Measurements from ENCODE around the gene DCDC2C. TPM values are rescaled to one million over a fixed set of nuclear protein-coding genes. Genes with fewer than 3 reads are reported as not detected.
"Not testable (repeated sequence)": the region's sequence is repeated elsewhere in the genome, so short reads cannot be mapped to it uniquely, and the experiment has no call there.

DCDC2C gene, protein sequence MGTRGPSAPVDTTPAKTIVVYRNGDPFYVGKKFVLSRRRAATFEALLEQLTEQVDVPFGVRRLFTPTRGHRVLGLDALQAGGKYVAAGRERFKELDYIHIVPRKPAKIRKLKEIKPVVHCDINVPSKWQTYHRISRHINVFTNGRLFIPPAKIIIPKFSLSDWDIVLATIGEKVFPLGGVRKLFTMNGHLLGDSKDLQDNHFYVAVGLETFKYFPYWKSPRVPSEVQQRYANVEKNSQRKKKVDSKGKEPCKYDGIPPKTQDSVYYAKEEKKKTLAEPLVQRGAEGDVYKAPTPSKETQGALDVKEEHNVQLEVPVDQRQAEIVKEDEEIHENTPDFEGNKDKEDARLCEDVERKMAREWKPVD
- total RNA-seq: 1.2 TPM

DNA sequence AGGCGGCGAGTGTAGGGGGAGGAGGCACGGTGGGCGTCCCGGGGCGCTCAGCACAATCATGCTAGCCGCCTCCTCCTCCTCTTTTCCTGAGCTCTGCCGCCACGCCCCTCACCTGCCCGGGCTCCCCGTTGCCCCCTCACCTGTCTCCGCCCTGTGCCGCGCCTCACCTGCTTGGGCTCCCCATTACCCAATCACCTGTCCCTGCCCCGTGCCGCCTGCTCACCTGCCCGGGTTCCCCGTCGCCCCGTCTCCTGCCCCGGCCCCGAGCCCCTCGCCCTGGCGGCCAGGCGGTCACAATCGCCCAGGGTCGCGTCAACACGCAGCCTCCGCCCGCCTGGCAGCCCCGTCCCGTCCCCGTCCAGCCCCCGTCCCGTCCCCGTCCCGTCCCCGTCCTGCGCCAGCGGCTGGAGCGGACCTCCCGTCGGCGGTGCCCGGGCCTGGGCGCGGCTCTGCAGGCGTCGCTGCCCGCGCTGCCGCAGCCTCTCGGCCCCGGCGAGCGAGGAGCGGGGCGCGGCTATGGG lies at the start of gene DCDC2C:
TSS of gene DCDC2C (plus strand) at position 340 of the 521 bp plus-strand sequence. CDS start at position 517, 177 bp downstream.
- FAIRE-seq: no peak
- DNase-seq (ENCODE audit: low spot score in 2 of 2): no peak

DNA sequence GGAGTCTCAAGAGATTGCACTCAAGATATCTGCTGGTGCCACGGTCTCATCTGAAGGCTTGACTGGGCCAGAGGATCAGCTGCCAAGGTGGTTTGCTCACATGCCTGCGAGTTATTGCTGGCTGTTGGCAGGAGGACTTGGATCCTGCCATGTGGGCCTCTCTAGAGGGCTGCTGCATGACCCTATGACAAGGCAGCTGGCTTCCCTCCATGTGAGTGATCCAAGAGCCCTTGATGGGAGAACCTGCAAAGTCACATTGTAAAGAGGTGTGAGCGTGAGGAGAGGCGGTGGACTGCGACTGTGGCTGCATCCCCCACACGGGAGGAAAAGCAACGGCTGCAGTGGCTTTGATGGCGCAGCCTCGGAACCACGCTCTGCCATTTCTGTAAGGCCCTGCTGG lies 49.4 kb upstream of the DCDC2C start:
- no peak for DNase-seq (ENCODE audit: low spot score in 2 of 2)
- no peak for FAIRE-seq

DNA sequence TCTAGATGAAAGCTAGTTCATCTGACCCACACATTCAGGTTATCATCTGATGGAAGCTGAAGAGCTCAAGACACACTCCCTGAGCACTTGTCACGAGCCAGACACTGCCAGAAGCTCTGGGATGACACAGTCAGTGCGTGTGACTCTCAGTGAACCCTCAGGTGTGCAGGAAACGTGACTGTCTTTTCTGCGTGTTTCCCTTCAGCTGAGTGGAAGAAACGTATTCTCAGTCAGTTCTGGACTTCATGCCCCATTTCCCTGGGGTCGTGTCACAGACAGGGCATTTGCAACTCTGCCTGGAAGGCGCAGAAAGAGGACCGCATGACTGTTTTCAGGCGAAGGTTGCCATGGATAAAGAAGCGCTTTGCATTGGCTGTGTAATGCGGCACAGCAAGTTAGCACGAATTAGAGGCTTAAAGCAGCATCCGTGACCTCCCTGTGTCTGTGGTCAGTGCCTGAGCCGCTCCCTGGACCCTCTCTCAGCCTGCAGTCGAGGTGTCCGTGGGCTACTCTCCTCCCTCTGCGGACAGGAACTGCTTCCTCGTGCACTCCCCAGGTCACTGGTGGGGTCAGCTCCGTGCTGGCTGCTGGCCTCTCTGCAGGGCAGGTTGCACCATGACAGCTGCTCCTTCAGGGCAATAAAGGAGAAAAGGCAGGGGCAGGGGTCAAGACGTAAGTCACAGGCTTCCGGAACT lies 48.7 kb upstream of the DCDC2C start:
- FAIRE-seq (no peak), DNase-seq (ENCODE audit: low spot score in 2 of 2) (no peak)

DNA sequence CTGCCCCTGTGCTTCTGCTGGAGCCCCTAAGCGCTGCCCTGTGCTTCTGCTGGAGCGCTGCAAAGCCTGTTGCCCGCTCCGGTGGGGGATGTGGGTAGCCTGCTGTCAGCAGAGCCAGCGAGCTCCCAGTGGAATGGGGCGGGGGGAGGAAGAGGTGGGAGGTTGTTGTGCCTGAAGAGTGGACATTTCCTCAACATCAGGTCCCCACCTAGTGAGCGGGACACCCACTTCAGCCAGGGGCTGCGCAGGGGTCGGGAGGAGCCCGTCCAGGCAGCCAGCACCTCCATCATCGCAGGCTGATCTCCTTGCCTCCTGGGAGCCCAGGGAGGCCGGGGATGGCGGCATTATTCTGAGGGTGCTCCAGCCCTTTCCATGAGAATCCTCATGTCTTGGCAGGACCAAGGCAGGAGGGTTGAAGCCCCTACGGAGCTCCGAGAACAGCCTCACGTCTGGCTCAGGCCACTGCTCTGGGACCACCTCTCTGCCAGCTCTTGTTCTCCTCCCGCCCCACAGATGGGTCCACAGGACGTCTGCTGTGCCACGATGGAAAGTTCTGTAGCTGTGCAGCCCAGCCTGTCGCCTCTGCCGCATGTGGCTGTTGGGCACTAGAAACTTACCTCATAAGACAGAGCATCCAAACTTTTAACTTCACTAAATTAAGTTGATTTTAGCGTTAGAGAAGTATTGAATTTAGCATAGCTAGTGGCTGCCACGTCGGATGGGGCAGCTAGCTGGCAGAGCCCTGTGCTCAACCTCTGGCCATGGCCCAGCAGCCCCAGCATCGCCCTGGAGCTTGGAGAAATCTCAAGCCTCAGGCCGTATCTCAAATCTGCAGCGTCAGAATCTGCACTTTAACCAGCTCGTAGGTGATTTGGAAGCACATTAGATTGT lies 47.3 kb upstream of the DCDC2C start:
- FAIRE-seq (no peak), DNase-seq (ENCODE audit: low spot score in 2 of 2) (no peak)

DNA sequence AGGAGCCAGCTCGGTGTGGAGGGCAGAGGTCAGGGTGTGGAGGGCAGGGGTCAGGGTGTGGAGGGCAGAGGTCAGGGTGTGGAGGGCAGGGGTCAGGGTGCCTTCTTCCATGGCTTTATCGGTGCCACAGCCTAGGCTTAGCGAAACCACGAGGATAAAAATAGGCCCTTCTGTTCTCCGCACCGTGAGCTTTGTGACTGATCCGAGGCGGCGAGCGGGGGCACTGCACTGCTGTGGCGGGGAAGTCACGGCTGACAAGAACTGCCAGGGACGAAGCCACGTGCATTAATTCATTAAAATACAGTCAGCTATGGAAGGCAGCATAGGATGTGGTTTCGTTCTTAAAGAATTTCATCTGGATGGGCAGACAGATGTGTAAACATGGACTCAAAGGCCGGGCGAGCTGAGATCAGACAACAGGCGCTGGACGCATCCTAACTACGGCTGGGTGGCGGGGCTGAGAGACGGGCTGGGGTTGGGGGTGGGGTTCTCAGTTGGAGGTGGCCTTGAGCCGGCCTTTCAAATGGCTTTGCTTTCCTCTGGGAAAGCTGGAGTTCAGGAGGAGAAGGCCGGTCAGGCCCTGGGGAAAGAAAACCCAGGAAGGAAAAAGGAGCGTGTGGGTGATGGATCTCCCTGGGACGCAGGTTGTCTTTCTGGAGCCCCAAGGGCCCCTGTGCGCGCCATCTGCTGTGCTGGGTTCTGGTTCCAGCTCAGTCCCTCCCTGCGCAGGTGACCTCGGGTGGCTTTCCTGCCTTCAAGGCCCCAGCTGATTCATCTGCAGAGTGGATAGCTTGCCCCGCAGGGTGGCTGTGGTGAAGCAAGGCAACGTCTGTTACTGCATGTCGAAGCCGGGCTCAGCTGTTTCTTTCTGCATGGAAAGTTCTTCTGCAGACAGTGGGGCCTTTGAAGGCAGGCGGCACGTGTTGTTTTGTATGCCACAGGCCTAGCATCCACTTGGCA lies 46.3 kb upstream of the DCDC2C start:
- no peak for FAIRE-seq
- DNase-seq (ENCODE audit: low spot score in 2 of 2): no peak

DNA sequence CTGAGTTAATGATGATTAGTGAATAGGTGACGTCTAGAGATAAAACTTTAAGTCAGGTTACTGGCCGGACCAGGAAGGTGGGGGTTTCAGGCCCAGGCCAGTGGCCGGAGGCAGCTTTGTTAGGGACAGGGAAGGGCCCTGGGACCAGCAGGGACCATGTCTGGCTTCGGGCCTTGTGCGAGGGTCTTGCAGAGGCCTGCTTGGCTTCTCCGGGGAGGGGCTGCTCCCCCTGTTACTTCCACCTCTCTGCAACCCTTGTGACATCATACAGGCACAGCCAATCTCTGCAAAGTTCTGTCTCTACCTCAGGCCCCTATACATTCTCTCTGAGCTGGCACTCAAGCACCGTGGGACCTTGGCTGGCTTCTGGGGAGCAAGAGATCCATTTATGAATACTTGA lies 45.5 kb upstream of the DCDC2C start, which contains the start of gene ALLC:
TSS of gene ALLC (plus strand) at position 320 of the 400 bp plus-strand sequence. CDS start 12,958 bp downstream, outside the sequence.
- DNase-seq (ENCODE audit: low spot score in 2 of 2) (no peak), FAIRE-seq (no peak)

DNA sequence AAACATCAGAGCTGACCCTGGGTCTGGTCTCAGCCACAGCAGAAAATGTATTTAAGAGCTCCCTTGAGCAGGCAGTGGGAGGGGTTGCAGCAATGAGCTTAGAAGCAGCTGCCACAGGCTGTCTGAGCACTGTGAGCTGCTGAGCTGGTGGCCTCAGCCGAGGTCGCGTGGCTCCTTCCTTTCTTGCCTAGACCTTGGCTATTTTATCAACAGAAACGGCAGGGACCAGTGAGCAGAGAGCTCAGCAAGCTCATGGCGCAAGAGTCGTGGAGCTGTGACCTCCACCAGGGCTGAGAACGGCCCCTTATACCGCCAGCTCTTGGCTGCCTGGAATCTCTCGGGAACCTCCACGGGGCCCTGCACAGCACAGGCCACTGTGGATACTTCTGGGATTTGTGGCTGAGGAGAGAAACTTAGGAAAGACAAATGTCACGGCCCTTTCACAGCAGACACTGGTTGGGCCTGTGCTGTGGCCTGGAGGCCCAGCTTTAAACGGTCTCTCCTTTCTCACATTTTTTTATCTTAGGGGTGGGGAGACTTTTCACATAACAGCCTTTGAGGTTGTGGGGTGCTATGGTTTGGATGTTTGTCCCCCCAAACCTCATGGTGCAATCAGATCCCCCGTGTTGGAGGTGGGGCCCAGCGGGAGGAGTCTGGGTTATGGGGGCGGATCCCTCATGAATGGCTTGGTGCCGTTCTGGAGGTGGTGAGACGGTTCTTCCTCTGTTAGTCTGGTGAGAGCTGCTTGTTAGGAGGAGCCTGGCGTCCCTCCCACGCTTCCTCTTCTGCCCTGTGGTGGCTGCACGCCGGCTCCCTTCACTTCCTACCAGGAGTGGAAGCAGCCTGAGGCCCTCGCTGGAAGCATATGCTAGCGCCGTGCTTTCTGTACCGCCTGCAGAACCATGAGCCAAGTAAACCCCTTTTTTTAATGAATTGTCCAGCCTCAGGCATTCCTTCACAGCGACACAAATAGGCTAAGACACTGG lies 43.6 kb upstream of the DCDC2C start:
- FAIRE-seq (no peak), DNase-seq (ENCODE audit: low spot score in 2 of 2) (no peak)

DNA sequence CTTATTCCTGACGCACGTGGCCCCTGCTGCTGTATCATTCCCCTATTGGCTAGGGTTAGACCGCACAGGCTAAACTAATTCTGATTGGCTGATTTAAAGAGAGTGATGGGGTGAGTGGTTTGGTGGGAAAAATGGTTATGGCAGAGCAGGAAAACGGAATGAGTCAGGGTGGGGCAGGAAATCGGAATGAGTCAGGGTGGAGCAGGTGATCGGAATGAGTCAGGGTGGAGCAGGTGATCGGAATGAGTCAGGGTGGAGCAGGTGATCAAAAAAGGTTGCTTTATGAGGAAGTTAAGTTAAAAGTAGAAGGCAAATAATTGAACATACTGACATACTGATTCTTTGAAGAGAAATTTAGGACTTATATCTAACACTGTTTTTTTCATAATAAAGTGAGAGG lies 42.7 kb upstream of the DCDC2C start:
- DNase-seq (ENCODE audit: low spot score in 2 of 2); FAIRE-seq: not testable (repeated sequence)

DNA sequence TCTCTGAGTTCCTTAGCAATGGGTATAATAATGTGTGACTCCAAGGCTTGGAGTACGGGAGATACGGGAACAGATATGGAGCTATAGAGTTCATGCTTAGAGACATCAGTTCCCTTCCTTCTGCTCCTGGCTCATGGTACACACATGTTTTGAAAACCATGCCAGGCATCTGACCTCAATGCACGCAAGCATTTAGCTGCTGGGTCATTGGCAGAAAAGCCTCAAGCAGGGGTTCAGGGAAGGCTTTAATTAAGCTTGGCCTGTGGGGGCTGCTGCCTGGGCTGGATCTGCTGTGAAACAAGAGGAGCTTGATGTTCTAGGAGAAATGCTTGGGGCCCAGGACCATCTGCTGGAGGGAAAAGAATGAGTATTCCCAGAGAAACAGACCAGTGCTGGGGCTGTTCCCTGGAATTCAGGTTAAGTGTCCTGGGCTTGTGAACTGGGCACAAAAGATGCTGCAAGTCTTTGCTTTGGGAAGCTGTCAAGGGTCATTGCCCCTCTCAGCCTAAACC lies 42.2 kb upstream of the DCDC2C start:
- no peak for FAIRE-seq
- no peak for DNase-seq (ENCODE audit: low spot score in 2 of 2)

DNA sequence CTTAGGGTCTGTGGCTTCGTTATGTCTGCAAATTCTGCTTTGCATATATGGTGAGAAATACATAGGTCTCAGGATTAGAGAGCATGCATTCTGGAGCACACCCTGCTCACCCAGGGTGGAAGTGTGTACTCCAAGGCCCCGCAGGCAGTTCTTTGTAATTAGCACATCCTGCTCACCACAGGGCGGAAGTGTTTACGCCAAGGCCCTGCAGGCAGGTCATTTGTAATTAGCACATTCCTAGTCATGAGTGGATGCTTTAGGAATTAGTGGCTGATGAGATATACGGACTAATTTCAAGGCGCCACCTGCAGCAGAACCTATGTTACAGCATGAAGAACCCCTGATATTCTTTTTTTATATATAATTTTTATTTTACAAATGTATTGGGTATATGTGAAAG lies 41.1 kb upstream of the DCDC2C start:
- DNase-seq (ENCODE audit: low spot score in 2 of 2) (no peak), FAIRE-seq (no peak)

DNA sequence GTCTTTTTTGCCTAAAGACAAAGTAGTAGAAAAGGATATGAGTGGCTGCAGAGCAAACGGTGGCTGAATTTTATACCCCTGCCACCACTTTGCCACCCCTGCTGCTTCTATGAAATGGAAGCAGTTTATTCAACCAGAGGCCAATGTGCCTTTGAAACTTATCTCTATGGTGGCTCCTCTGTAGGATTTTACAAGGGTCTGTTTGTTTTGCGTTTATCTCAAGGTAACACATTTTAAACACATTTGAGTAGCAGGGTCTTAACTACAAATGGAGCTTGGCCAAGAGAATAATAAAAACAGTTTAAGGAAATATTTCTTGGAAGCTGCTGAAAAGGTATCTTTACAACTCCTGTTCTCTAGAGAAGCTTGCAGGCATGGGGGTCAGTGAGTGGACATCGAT lies 39.3 kb upstream of the DCDC2C start:
- no peak for DNase-seq (ENCODE audit: low spot score in 2 of 2)
- no peak for FAIRE-seq

DNA sequence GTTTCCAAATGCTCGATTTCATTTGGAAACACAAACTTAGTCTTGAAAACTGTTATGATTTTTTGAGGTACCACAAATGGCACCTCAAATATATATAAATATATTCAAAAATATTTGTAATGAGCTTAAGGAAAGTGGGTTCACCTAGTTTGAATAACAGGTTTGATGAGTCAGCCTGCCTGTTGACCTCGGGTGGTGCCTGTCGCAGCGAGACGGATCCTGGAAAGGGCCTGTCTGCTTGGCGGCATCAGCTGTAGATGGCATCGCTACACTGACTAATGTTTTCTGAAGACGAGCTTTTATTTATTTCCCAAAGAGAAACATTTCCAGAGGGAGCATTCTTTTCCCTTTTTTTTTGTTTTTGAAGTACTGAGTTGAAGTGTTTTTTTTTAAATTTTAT lies 38.5 kb upstream of the DCDC2C start:
- DNase-seq (ENCODE audit: low spot score in 2 of 2): no peak
- no peak for FAIRE-seq

DNA sequence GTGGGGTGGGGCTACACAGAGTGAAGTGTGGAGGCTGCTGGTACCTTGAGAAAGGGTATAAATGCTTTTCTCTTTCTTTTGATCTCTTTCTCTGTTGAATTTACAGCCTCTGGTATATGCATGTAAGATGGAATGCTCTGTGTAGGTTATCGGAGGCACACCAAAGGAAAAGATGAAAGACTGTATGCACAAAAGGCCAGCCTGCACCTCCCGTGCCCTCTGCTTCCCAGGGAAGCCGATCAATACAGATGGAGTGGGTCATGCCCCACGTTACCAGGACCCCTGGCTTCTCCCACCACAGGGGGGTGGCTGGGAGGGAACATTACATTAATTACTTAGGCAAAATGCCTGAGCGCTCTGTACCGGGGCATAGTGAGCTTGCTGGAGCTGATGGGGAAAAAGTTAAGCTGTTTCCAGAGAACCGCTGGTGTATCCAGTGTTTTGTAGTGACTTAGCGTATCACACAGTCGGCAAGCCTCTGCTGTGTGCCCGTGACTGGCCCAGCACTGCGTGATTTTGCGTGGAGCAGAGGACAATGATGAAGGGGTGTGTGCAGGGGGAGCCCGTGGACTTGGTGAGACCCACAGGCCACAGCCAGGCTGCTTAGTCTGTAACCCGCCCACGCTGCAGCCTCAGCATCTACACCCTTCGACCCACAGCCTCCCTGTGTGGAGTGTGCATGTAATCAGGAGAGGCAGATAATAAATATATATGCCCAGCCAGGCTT lies 37.3 kb upstream of the DCDC2C start:
- DNase-seq (ENCODE audit: low spot score in 2 of 2): no peak
- FAIRE-seq: no peak

DNA sequence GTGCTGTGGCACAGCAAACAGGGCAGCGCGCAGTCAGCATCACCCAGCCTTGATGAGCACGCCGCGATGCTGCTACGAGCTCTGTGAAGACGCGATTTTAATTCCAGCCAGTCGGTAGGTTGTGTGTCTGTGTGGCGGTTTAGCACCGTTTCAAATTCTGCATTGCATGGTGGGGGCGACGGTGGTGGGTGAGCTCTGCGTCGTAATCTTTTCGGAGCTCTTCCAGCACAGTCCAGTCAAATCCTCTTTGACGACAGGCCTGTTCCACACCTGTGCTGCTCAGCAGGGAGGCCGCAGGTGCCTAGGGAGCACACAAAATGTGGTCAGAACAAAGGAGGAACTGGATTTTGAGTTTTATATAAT lies 36.8 kb upstream of the DCDC2C start:
- FAIRE-seq (no peak), DNase-seq (ENCODE audit: low spot score in 2 of 2) (no peak)

DNA sequence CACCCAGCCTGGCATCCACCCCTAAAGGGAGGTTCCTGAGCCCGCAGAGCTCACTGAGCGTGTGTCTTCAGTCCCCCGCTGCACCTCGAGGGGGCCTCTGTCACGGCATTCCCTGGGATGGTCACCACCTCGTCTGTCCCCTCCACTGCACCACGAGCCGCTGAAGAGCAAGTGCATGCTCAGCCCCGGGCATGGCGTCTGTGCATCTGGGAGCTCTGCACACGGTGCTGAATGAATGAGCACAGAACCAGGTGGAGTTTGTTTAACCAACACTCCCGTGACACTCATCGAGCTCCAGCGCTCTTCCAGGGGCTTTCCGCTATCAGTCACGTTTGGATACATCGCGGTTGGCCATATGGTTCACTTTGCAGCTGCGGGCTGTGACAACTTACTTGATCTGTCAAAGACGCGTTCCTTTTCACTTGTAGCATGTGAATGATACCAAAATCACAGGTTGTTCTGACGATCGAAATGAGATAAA lies 36.2 kb upstream of the DCDC2C start:
- FAIRE-seq (no peak), DNase-seq (ENCODE audit: low spot score in 2 of 2) (no peak)

DNA sequence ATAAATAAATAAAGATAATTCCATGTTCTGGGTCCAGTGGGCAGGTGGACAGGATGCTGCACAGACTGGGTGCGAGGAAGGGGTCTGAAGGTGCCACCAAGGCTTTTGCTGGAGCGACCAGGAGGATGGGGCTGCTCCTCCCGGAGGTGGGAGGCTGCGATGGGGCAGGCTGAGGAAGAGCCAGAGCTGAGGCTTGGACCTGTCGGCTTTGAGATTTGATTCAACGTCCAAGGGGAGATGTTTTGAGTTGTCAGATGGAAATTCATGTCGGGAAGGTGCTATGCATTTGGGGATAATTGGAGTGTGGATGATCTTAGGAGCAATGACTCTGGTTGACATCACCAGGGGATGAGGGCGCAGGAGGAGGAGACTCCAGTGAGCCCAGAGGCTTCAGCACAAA lies 33.7 kb upstream of the DCDC2C start:
- DNase-seq (ENCODE audit: low spot score in 2 of 2): no peak

DNA sequence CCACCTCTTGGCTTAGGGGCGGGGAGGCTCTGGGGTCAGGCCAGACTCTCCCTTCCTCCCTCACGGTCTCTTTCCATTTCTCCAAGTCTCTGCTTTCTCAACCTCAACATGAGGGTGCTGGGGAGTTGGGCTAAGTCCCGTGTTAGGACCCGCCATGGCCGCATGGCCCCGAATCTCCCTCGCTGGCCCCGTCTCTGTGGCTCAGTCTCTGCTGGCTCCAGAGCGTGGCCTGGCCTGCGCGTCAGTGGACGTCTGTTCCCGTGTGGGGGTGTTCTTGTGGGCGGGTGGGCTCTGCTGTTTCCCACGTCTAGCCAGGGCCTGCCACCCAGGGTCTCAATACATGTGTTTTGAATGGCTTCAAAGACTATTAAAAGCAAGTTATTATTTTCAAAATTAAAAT lies 33.0 kb upstream of the DCDC2C start:
- DNase-seq (ENCODE audit: low spot score in 2 of 2): no peak
- no peak for FAIRE-seq

More for the DNA sequence above, 33.7 kb upstream of the DCDC2C start:
- FAIRE-seq: no peak
